PC-3 (cell line): Measurements from ENCODE around the gene SRGAP1. TPM values are rescaled to one million over a fixed set of nuclear protein-coding genes. Genes with fewer than 3 reads are reported as not detected.

Experiments
- ATAC-seq: fragments of 200-7000 bp; cut with Tn5 transposase; 2 replicates; pipeline ENCODE4 v1.9.1; 2020; ENCODE audit warnings: mild to moderate bottlenecking, moderate library complexity
- BruUV-seq: library from RNA; stranded (reverse); fragments of 400-500 nt; replicated peaks from 2 replicates; lab custom pipeline; 2021; lab: Mats Ljungman, UMichigan
- CTCF ChIA-PET: fragments of 300-600 bp; sonication (Branson Sonifier 250); formaldehyde crosslinking; loops from one replicate; lab custom pipeline; 2022; ENCODE audit warnings: antibody characterized with exemption; lab: Charles Lee
- POLR2A ChIA-PET: fragments of 300-600 bp; sonication (Branson Sonifier 250); formaldehyde crosslinking; loops from one replicate; lab custom pipeline; 2022; ENCODE audit warnings: antibody characterized with exemption; ENCODE audit not compliant: unreplicated experiment; lab: Charles Lee
- DNase-seq: peaks from one replicate; pipeline ENCODE4 v3.0.0-alpha.2; 2015
- H2AFZ ChIP-seq: fragments of 300-600 bp; sonication (generic); 2 replicates; pipeline ENCODE4 v1.6.0; 2016; ENCODE audit warnings: antibody characterized with exemption, low read length
- H3F3A ChIP-seq: fragments of 300-600 bp; sonication (generic); one replicate; pipeline ENCODE4 v1.6.0; 2017; ENCODE audit warnings: antibody characterized with exemption, low read length, control low read depth, mild to moderate bottlenecking; ENCODE audit not compliant: unreplicated experiment
- H3K27ac ChIP-seq: fragments of 300-600 bp; sonication (generic); 2 replicates; pipeline ENCODE4 v1.5.1; 2016; ENCODE audit warnings: mild to moderate bottlenecking, low read length
- H3K27me3 ChIP-seq: fragments of 300-600 bp; sonication (generic); 2 replicates; pipeline ENCODE4 v1.6.1; 2016; ENCODE audit warnings: low read length, mixed read lengths
- H3K36me3 ChIP-seq: fragments of 300-600 bp; sonication (generic); 2 replicates; pipeline ENCODE4 v1.6.1; 2016; ENCODE audit warnings: low read depth, mixed run types, low read length, mixed read lengths
- H3K4me1 ChIP-seq: fragments of 300-600 bp; sonication (generic); 2 replicates; pipeline ENCODE4 v1.5.1; 2016; ENCODE audit warnings: low read length; ENCODE audit not compliant: insufficient read depth
- H3K4me2 ChIP-seq: fragments of 300-600 bp; sonication (generic); 2 replicates; pipeline ENCODE4 v1.6.0; 2016; ENCODE audit warnings: low read length
- H3K4me3 ChIP-seq: fragments of 300-600 bp; sonication (generic); 2 replicates; pipeline ENCODE4 v1.5.1; 2016; ENCODE audit warnings: mild to moderate bottlenecking, low read length, mixed read lengths
- H3K79me2 ChIP-seq: fragments of 300-600 bp; sonication (generic); 2 replicates; pipeline ENCODE4 v1.6.1; 2017; ENCODE audit warnings: low read length, mixed read lengths
- H3K9ac ChIP-seq: fragments of 300-600 bp; sonication (generic); 2 replicates; pipeline ENCODE4 v1.6.0; 2016; ENCODE audit warnings: mild to moderate bottlenecking, low read length
- H3K9me2 ChIP-seq: fragments of 300-600 bp; sonication (generic); replicated peaks from 2 replicates; pipeline ENCODE4 v1.6.1; 2016; ENCODE audit warnings: mixed run types, low read length, mixed read lengths
- H3K9me3 ChIP-seq: fragments of 300-600 bp; sonication (generic); 2 replicates; pipeline ENCODE4 v1.6.1; 2016; ENCODE audit warnings: low read length, mixed read lengths
- H4K20me1 ChIP-seq: fragments of 300-600 bp; sonication (generic); 2 replicates; pipeline ENCODE4 v1.6.1; 2016; ENCODE audit warnings: low read length, mixed read lengths
- EZH2 ChIP-seq: fragments of 300-600 bp; sonication (generic); IDR thresholded peaks from one replicate; pipeline ENCODE4 v1.6.1; 2017; ENCODE audit warnings: antibody characterized with exemption, mild to moderate bottlenecking, low read length; ENCODE audit not compliant: unreplicated experiment
- EZH2phosphoT487 ChIP-seq: fragments of 300-600 bp; sonication (generic); IDR thresholded peaks from 2 replicates; pipeline ENCODE4 v1.6.1; 2018; ENCODE audit warnings: mild to moderate bottlenecking, antibody characterized with exemption, low read length, borderline replicate concordance
- intact Hi-C: fragments of 100-400 bp; cut with micrococcal nuclease; formaldehyde crosslinking; loops from 2 replicates; pipeline ENCODE4 v1.9.0; 2023
- total RNA-seq: library from RNA; depleted of rRNA; stranded (reverse); fragments of >200 nt; gene quantifications from 2 replicates; pipeline ENCODE4 v1.2.3, GENCODE V29; 2014
- TF ChIP-seq, protein P1 (sequence below): fragments of 300-600 bp; sonication (generic); conservative IDR thresholded peaks from 2 replicates; pipeline ENCODE4 v1.5.1; 2017; ENCODE audit warnings: antibody characterized with exemption, low read depth, mild to moderate bottlenecking, low read length

SRGAP1 gene
- total RNA-seq, 1 experiment from 2014 or later, result 11.0 TPM

- TF ChIP-seq EZH2, result no peak
- TF ChIP-seq, protein P1, sequence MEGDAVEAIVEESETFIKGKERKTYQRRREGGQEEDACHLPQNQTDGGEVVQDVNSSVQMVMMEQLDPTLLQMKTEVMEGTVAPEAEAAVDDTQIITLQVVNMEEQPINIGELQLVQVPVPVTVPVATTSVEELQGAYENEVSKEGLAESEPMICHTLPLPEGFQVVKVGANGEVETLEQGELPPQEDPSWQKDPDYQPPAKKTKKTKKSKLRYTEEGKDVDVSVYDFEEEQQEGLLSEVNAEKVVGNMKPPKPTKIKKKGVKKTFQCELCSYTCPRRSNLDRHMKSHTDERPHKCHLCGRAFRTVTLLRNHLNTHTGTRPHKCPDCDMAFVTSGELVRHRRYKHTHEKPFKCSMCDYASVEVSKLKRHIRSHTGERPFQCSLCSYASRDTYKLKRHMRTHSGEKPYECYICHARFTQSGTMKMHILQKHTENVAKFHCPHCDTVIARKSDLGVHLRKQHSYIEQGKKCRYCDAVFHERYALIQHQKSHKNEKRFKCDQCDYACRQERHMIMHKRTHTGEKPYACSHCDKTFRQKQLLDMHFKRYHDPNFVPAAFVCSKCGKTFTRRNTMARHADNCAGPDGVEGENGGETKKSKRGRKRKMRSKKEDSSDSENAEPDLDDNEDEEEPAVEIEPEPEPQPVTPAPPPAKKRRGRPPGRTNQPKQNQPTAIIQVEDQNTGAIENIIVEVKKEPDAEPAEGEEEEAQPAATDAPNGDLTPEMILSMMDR, result no peak
- TF ChIP-seq EZH2phosphoT487, result no peak
- no peaks in the 10 kb centered on the region for H3F3A ChIP-seq
- H3K27me3 ChIP-seq, result no peaks in the 10 kb centered on the region
- no peak overlapping the region for H3K4me2 ChIP-seq
- H3K4me1 ChIP-seq, result no peaks in the 10 kb centered on the region
- H3K4me3 ChIP-seq, result no peak overlapping the region
- POLR2A ChIA-PET, result no interaction called here
- BruUV-seq, result no TSS peak
- no peaks in the 10 kb centered on the region for H3K36me3 ChIP-seq
- DNase-seq (no peak), ATAC-seq (no peak)
- H4K20me1 ChIP-seq, result no peaks in the 10 kb centered on the region
- H2AFZ ChIP-seq, result no peak overlapping the region
- intact Hi-C loops, result no loop called here
- H3K9me2 ChIP-seq, result no peaks in the 10 kb centered on the region
- no peak overlapping the region for H3K9ac ChIP-seq
- no peak overlapping the region for H3K27ac ChIP-seq
- CTCF ChIA-PET, result no interaction called here
- peaks cover 98% of the 10 kb centered on the region for H3K79me2 ChIP-seq
- no peaks in the 10 kb centered on the region for H3K9me3 ChIP-seq
These were observed 30.5 kb downstream of the SRGAP1 start for GRCh38 chr12:63874897-63875480.

DNA sequence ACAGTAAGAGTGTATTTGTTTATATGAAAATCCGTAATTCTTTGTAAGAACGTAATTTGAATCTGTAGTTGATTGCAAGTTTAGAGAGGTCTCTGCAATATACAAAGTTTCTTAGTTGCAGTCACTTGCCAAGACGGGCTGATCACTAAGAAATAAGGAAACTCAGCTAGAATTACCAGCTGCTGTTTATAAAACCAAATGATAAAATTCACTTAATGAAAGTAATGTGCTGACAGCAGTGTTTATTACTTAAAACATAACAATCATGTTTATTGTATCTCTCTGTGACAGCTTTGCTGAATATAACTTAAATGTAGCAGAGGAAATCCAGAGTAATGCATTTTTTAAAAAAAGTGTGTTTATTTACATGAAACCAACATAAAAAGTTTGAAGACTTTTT lies 31.2 kb downstream of the SRGAP1 start:
- CTCF ChIA-PET, result no interaction called here

GRCh38 chr12:63876980-63877379 lies 32.5 kb downstream of the SRGAP1 start:
- no peaks in the 10 kb centered on the region for H3K9me2 ChIP-seq
- H3K27ac ChIP-seq, result no peak overlapping the region
- H3K4me1 ChIP-seq, result no peaks in the 10 kb centered on the region
- no peak overlapping the region for H2AFZ ChIP-seq
- POLR2A ChIA-PET, result no interaction called here
- H3K9ac ChIP-seq, result no peak overlapping the region
- no peaks in the 10 kb centered on the region for H3K36me3 ChIP-seq
- H4K20me1 ChIP-seq, result no peaks in the 10 kb centered on the region
- no peaks in the 10 kb centered on the region for H3K9me3 ChIP-seq
- no peak for ATAC-seq
- H3F3A ChIP-seq, result no peaks in the 10 kb centered on the region
- no peak for DNase-seq
- H3K4me2 ChIP-seq, result no peak overlapping the region
- H3K79me2 ChIP-seq, result peaks cover 97% of the 10 kb centered on the region
- intact Hi-C loops, result no loop called here
- H3K4me3 ChIP-seq, result no peak overlapping the region
- TF ChIP-seq, protein P1, result no peak
- TF ChIP-seq EZH2phosphoT487 (no peak), EZH2 (no peak)
- BruUV-seq, result no TSS peak
- CTCF ChIA-PET, result no interaction called here
- H3K27me3 ChIP-seq, result no peaks in the 10 kb centered on the region

More for the DNA sequence above, 31.2 kb downstream of the SRGAP1 start:
- Histone ChIP-seq H3K9me3 (no peaks in the 10 kb centered on the region), H3K4me2 (no peak overlapping the region), H3F3A (no peaks in the 10 kb centered on the region), H4K20me1 (no peaks in the 10 kb centered on the region), H3K36me3 (no peaks in the 10 kb centered on the region), H3K9me2 (no peaks in the 10 kb centered on the region), H3K4me3 (no peak overlapping the region), H3K27ac (no peak overlapping the region), H2AFZ (no peak overlapping the region), H3K9ac (no peak overlapping the region), H3K79me2 (peaks cover 98% of the 10 kb centered on the region), H3K27me3 (no peaks in the 10 kb centered on the region), H3K4me1 (no peaks in the 10 kb centered on the region)
- intact Hi-C loops, result no loop called here
- no peak for ATAC-seq
- POLR2A ChIA-PET, result no interaction called here
- DNase-seq, result no peak
- no TSS peak for BruUV-seq
- no peak for TF ChIP-seq EZH2
- TF ChIP-seq EZH2phosphoT487, result no peak
- TF ChIP-seq, protein P1, result no peak
